Measurements from ENCODE around the gene PHYH.

DNA sequence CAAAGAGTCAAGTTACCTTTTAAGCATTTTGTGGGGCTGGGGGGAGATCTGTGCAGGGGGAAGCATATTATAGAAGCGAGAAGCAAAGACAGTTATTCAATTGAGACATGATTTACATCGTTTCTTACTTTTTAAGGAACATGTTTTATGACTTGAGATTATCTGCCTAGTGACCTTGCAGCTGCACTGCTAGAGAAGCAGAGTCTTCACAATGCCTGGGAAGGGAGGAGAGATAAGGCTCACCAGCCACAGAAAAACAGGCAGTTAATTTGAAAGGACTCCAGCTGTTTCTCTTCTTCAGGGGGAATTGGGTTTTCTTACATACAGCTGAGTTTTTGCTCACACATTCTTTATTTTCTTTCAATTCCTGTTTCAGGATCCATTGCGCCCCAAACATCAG, 31.0 kb downstream of the PHYH start:
- TF ChIP-seq, protein P1, sequence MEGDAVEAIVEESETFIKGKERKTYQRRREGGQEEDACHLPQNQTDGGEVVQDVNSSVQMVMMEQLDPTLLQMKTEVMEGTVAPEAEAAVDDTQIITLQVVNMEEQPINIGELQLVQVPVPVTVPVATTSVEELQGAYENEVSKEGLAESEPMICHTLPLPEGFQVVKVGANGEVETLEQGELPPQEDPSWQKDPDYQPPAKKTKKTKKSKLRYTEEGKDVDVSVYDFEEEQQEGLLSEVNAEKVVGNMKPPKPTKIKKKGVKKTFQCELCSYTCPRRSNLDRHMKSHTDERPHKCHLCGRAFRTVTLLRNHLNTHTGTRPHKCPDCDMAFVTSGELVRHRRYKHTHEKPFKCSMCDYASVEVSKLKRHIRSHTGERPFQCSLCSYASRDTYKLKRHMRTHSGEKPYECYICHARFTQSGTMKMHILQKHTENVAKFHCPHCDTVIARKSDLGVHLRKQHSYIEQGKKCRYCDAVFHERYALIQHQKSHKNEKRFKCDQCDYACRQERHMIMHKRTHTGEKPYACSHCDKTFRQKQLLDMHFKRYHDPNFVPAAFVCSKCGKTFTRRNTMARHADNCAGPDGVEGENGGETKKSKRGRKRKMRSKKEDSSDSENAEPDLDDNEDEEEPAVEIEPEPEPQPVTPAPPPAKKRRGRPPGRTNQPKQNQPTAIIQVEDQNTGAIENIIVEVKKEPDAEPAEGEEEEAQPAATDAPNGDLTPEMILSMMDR (IDR thresholded peaks at IDR 0.05; ENCODE audit: poor library complexity) = no peak
- TF ChIP-seq EZH2 (IDR thresholded peaks at IDR 0.05; ENCODE audit: borderline replicate concordance) = no peak

Measured in hepatocyte (in vitro differentiated cells).